Measurements from ENCODE around the gene MINK1.
"Not testable (repeated sequence)": the region's sequence is repeated elsewhere in the genome, so short reads cannot be mapped to it uniquely, and the experiment has no call there.

Gene MINK1

GRCh38 chr17:4846635-4847390 lies 13.7 kb downstream of the MINK1 start:
- no peak for DNase-seq (ENCODE audit: low spot score)

GRCh38 chr17:4849011-4849536 lies 15.9 kb downstream of the MINK1 start:
- DNase-seq (ENCODE audit: low spot score) = no peak

DNA sequence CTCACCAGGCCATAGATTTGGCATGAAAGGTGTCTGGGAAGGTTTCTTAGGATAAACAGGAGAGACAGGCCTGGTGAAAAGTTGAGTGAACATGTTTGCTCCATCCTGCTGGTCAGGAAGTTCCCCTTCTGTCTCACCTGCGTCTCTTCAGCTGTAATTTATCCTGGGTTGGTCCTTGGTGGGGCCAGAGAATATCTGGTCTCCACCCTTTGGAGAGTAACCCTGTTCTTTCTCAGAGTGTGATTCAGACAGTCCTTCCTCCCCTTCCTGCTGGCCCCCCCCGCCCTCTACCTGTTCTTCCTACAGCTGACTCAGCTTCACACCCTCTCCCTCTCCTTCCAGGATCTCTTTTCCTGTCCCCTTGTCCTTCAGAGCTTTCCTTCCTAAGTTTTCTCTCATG lies 17.1 kb downstream of the MINK1 start:
- no peak for DNase-seq (ENCODE audit: low spot score)

DNA sequence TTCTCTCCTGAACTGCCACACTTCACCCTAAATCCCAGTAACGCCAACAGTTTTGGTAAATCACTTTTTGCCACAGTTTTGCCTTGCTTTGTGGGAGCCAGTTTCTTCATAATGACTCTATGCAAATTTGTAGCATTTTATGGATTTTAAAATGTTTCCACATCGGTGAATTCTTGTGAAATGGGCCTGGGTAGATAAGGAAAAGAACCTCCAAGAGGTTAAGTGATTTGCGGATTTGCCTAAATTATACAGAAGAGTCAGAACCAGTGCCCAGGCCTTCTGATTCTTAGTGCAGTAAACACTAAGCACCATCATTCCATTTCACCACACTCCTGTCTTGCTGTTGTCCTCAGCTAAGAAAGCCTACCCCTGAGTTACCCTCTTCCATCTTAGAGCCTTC lies 17.9 kb downstream of the MINK1 start:
- DNase-seq (ENCODE audit: low spot score) = no peak

- no peak for DNase-seq (ENCODE audit: low spot score)
These were observed 19.5 kb downstream of the MINK1 start for GRCh38 chr17:4852567-4853207.

DNA sequence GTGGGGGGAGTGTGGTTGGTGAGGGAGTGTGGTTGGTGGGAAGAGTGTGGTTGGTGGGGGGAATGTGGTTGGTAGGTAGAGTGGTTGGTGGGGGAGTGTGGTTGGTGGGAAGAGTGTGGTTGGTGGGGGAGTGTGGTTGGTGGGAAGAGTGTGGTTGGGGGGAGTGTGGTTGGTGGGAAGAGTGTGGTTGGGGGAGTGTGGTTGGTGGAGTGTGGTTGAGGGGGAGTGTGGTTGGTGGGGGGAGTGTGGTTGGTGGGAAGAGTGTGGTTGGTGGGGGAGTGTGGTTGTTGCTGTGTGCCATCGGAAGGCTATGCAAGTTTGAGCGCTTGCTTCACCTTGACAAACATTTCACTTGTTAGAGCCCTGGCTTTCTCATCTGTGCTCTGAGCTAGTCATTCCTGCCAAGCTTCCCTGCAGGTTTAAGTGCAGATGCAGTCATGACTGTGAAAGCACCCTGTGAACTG lies 20.1 kb downstream of the MINK1 start:
- no peak for DNase-seq (ENCODE audit: low spot score)

GRCh38 chr17:4854111-4854681 lies 21.1 kb downstream of the MINK1 start:
- no peak for DNase-seq (ENCODE audit: low spot score)

DNA sequence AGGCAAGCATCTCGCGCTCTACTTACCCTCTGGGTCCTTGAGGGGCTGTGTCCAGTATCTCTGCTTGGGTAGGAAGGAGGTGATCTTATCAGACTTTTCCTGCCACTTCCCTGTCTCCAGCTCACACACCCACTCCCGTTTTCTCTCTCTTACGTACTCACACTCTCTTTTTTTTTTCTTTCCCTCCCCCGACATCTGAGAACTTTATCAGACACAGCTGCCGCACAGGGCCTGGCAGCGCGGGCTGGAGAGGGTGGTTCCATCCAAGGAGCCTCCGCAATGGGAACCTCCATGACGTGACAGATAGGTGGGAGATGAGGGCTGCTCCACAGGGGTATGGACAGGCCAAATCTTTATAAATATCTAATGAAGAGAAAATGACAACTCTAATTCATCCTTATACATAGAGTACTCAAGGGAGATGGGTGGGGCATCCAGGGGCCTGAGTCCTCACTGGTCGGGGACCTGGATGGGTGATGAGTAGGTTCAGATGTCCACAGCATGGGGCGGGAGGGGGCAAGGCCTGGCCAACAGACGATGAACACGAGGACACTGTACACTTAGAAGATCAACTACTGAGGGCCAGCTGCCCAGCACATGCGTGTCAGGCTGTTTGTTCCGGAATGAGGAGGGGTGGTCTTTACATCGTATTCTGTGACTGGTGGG lies 23.3 kb downstream of the MINK1 start:
- no peak for DNase-seq (ENCODE audit: low spot score)

GRCh38 chr17:4856937-4857314 lies 23.8 kb downstream of the MINK1 start:
- DNase-seq (ENCODE audit: low spot score) = no peak

DNA sequence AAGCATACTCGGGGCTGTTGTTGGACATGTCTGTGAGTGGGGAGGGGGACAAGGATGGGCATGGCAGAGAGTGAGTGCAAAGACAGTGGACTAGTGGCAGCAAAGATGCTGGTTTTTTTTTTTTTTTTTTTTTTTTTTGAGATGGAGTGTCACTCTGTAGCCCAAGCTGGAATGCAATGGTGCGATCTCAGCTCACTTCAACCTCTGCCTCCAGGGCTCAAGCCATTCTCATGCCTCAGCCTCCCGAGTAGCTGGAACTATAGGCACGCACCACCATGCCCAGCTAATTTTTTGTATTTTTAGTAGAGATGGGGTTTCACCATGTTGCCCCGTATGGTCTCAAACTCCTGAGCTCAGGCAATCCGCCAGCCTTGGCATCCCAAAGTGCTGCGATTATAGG lies 24.2 kb downstream of the MINK1 start:
- DNase-seq (ENCODE audit: low spot score) = not testable (repeated sequence)

GRCh38 chr17:4858068-4858881 lies 25.1 kb downstream of the MINK1 start:
- no peak for DNase-seq (ENCODE audit: low spot score)

- DNase-seq (ENCODE audit: low spot score) = no peak
These were observed 25.7 kb downstream of the MINK1 start for GRCh38 chr17:4858882-4859260.

DNA sequence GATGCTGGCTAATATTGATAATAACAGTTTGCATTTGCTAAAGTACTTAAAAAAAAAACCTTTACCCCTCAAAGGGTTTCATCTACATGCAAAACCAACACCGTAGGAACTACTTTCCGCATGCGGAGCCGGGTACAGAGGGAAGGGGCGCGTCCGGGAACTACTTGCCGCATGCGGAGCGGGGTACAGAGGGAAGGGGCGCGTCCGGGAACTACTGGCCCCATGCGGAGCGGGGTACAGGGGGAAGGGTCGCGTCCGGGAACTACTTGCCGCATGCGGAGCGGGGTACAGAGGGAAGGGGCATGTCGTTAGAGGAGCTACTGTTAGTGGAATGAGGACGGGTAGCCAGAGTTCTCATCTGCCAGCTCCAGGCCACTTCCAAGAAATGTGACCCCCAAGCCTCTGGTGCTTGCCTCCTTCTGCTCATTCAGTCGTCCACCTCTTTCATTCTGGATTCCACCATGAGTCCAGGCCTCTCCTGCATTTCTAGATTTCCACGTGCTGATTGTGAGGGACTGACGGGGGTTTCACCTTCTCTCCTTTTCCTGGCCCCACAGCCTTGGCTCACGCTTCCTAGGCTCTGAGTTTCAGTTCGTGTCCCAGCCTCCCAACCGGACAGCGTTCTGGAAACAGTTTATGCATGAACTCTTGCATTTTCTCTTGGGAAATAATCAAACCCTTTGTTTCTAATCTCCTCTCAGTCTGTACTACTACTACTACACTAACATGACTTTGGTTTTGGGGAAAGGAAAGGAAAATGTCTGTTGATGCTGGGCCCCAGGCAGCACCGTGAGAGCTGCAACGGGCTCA lies 26.9 kb downstream of the MINK1 start:
- DNase-seq (ENCODE audit: low spot score) = no peak

- DNase-seq (ENCODE audit: low spot score) = no peak
These were observed 27.5 kb downstream of the MINK1 start for GRCh38 chr17:4860651-4861050.

DNA sequence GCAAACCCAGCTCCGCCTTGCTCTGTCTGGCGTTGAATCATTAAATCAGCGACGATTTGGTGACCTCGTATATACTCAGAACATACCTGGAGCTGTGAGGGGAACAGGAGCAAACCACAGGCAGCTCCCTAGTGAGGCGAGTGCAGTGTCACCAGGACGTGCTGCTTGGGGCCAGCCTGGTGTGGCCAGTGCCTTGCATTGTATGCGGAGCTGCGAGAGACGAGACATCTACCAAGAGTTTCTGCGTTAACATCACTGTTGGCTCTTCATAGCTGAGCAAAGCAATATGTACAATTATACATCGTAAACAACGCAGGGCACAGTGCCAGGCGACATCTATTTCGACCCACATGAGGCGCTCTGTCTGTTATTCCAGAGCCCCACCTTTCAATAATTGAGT lies 27.9 kb downstream of the MINK1 start:
- DNase-seq (ENCODE audit: low spot score) = no peak

DNA sequence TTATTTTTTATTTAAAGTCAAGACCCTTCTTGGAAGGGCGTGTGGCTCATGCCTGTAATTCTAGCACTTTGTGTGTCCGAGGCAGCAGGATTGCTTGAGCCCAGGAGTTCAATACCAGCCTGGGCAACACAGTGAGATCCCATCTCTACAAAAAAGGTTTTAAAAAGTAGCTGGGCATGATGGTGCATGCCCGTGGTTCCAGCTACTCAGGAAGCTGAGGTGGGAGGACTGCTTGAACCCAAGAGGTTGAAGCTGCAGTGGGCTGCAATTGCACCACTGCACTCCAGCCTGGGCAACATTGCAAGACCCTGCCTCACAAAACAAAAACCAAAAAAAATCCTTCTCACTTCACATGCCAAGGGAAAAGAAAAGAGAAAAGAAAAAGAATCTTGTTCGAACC lies 29.6 kb downstream of the MINK1 start:
- DNase-seq (ENCODE audit: low spot score) = no peak

- no peak for DNase-seq (ENCODE audit: low spot score)
These were observed 30.2 kb downstream of the MINK1 start for GRCh38 chr17:4863321-4863720.

DNA sequence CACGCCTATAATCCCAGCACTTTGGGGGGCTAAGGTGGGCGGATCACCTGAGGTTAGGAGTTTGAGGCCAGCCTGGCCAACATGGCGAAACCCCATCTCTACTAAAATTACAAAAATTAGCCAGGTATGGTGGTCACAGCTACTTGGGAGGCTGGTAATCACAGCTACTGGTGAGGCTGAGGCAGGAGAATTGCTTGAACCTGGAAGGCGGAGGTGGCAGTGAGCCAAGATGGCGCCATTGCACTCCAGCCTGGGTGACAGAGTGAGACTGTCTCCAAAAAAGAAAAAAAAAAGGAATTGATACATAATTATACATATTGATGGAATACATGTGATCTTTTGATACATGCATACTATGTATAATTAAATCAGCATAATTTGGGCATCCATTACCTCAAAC lies 34.4 kb downstream of the MINK1 start:
- not testable (repeated sequence) for DNase-seq (ENCODE audit: low spot score)

GRCh38 chr17:4869058-4869998 lies 36.2 kb downstream of the MINK1 start:
- not testable (repeated sequence) for DNase-seq (ENCODE audit: low spot score)

GRCh38 chr17:4870855-4871254 lies 37.7 kb downstream of the MINK1 start:
- DNase-seq (ENCODE audit: low spot score) = no peak

All from activated CD4-positive, alpha-beta T cell treated with anti-CD3 and anti-CD28 coated beads, Interleukin-2, Interleukin-4, amounts not matched to agents 100 ng/mL and 50 ng/mL, durations not matched to agents 16 hours and 8 hours (primary cell).